GM10266 (cell line): ENCODE data around the gene NCAPD3.
A peak's percentile ranks its signal among the peaks of the same experiment; 100 is the strongest.

Experiments
- DNase-seq: peaks from one replicate; pipeline ENCODE4 v3.0.0; 2012; ENCODE audit errors: extremely low spot score
- TF ChIP-seq, protein P1 (sequence below): IDR thresholded peaks from 2 replicates; pipeline ENCODE4 v1.5.1; 2012; ENCODE audit warnings: mild to moderate bottlenecking, low read depth; ENCODE audit not compliant: control insufficient read depth, insufficient read depth; ENCODE audit errors: missing control alignments

NCAPD3 gene

DNA sequence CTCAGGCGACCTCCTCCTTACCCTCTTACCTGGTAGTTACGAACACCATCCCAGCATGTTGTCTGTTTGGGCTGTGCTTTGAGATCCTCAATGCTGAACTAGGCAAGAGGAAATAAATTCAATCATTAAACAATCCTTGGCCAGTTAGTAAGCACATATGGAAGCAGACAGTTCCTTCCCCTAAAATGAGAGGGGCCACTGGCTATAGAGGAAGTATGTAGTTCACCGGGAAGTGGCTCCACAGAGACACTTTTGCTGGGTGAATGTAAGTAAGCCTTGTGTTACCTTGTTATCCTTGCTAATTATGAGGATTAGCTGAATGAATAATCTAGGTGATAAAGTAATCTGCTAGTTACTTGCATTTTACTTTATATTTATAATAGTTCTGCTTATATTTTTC lies 26.5 kb upstream of the NCAPD3 start:
- no peak for DNase-seq

DNA sequence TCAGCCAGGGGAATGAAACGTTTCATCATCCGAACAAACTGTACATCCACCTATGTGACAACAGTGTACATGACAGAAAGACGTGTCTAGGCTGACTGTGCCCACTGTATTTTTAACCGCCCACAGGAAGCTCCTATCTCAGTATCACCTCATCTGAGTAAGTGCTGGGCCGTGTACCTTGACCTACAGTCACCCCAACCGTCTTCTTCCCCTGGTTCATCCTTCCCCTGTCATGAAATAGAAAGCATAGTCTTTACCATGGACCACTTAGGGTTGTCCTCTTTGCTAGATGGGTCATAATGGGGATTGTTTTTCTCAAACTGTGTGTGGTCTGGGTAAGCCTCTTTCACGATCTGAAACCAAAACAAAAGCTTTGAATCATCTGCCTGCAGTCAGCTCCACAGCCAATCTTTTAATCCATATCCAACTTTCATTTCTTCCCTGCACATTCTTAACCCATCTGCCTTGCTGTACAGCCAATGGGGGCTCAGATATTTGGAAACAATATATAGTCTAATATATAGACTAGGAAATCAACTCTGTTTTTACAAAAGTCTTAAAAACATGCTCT lies 25.2 kb upstream of the NCAPD3 start:
- TF ChIP-seq, protein P1, sequence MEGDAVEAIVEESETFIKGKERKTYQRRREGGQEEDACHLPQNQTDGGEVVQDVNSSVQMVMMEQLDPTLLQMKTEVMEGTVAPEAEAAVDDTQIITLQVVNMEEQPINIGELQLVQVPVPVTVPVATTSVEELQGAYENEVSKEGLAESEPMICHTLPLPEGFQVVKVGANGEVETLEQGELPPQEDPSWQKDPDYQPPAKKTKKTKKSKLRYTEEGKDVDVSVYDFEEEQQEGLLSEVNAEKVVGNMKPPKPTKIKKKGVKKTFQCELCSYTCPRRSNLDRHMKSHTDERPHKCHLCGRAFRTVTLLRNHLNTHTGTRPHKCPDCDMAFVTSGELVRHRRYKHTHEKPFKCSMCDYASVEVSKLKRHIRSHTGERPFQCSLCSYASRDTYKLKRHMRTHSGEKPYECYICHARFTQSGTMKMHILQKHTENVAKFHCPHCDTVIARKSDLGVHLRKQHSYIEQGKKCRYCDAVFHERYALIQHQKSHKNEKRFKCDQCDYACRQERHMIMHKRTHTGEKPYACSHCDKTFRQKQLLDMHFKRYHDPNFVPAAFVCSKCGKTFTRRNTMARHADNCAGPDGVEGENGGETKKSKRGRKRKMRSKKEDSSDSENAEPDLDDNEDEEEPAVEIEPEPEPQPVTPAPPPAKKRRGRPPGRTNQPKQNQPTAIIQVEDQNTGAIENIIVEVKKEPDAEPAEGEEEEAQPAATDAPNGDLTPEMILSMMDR, result no peak
- no peak for DNase-seq

More for the DNA sequence above, 26.5 kb upstream of the NCAPD3 start:
- TF ChIP-seq, protein P1, result no peak

DNA sequence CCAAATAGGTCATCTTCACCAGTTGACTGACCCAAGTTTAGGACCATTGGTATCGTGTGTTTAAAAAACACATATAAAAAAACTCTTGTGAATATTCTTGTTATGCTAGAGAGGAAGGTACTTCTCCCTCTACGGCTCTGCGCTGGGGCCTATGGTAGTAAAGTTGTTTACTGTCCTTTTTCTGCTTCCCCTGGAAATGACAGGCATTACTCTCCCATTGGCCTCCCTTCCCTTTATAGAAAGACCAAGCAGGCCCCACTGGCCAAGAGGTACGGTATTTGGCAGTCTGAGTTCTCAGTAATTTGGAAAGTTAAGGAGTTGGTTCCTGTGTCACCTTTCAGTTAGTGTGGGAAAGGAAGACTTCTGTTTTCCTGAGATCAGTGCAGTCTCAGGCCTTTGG lies 22.9 kb upstream of the NCAPD3 start:
- no peak for DNase-seq
- TF ChIP-seq, protein P1, result no peak

DNA sequence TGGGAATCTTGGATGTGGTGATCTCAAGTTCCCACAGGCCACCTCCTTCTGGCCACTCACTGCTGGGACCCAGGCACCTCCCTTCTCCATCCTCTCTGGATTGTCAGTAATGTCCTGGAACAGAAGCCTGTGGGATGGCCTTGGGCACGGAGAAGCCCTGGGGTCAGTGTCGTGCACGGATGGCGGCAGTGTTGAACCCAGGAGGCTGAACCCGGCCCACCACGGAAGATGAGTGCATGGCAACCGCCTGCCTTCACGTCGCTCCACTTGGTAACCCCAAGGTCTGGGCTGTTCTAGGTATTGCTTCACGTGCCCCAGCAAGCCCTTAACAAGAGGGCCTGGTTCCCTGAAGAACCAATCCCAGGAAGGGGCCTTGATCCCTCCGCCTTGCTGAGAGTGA lies 22.3 kb upstream of the NCAPD3 start:
- TF ChIP-seq, protein P1, result no peak
- DNase-seq, result no peak

DNA sequence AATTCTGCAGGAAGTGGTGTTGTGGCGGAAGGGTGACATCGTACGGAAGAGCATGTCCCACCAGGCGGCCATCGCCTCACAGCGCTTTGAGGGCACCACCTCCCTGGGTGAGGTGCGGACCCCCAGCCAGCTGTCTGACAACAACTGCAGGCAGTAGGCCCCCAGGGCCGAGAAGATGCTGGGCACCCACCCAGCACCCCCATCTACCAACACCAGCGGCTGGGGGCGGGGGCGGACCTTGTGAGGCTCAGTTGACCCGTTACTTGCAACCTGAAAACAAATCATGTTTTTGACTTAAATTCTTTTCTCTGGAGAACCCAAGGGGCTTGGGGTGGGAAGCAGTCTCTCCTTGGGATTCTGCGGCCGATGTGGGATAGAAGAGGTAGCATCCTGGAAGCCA lies 21.7 kb upstream of the NCAPD3 start:
- no peak for DNase-seq
- TF ChIP-seq, protein P1, result no peak

DNA sequence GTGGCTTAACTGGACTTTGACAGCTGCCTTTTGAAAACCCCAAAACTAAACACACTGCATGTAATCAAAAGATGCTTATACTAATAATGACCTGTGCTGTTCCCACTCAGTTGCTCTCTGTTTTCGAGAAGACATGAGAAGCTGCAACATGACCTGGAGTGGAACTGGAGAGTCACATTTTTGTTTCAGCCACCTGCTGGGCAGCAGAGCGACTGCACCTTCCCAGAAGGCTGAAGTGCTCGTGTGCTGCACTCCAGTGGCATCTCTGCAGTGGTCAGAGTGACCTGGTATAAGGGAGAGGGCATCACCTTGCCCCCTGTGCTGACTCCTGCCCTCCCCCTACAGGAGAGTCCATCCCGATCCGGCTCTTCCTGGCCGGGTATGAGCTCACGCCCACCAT lies 20.8 kb upstream of the NCAPD3 start:
- TF ChIP-seq, protein P1, result peak; percentile 55
- peak; percentile 34 for DNase-seq

GRCh38 chr11:134243913-134244312 lies 20.1 kb upstream of the NCAPD3 start:
- DNase-seq, result no peak
- TF ChIP-seq, protein P1, result no peak
